ENCODE results near the gene FAM222B.
A peak's percentile ranks its signal among the peaks of the same experiment; 100 is the strongest.

Gene FAM222B, protein sequence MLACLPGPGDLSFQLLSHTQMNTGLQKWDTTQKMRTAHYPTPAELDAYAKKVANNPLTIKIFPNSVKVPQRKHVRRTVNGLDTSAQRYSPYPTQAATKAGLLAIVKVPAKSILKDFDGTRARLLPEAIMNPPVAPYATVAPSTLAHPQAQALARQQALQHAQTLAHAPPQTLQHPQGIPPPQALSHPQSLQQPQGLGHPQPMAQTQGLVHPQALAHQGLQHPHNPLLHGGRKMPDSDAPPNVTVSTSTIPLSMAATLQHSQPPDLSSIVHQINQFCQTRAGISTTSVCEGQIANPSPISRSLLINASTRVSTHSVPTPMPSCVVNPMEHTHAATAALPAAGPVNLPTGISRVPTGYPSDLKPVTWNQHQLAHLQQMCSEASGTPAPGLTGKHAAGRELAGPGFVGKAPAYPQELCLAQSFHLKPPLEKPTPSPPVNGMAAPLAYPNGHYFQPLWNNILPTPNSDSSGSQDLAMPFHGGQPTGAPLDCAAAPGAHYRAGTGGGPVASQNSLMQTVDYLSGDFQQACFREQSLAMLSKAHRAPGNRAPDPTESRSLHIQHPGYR

DNA sequence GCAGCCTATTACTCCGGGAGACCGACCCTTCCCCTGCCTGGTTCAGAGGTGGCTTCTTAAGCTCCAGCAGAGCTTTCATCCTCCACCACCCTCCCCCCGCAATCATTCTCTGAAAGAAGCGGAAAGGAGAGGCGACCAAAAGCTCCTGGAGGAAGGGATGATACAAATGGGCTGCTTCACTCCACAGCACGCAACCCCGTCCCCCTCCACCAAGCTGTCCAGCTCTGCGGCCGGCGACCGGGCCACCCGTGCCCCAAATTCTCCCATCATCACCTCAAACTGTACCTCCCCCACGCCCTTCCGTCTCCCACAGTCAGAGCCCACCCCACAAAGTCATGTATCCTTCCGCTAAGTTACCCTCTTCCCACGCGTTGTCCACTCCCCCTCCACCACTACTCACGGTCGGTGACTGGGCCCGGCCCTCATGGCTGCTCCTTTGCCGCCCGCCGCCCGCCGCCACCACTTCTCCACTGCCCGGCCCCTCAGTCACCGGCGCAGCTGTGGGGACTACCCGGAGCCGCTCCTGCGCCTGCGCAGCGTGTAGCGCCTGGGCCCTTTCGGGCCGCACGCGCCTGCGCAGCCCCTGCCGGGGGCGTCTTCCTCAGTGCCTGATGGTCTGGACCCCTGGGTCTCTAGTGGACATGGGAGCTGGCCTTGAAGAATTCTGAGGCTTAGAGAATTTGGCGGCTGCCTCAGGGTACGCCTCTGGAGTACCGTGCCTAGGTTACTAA lies at the start of gene FAM222B:
Gene FAM222B, minus strand, starts transcription at position 509 of the 731 bp plus-strand sequence. CDS start 76,123 bp downstream, outside the sequence.
- Histone ChIP-seq H3K27ac (ENCODE audit: low read length) (peak within 1 kb of the TSS; percentile 88), H3K36me3 (ENCODE audit: control insufficient read depth in 1 of 2, insufficient read depth in 2 of 2, low read length in 2 of 2) (no peaks in the 10 kb centered on the region), H3K4me3 (ENCODE audit: low read depth in 1 of 2, low read length in 2 of 2) (peak within 1 kb of the TSS; percentile 71 to 87), H3K4me1 (ENCODE audit: control insufficient read depth in 1 of 2, insufficient read depth in 2 of 2, low read length in 2 of 2) (peaks cover 0 to 6% of the 10 kb centered on the region in 2 donors), H3K9me3 (ENCODE audit: control insufficient read depth in 1 of 2, low read length in 2 of 2) (no peaks in the 10 kb centered on the region), H3K27me3 (ENCODE audit: low read depth, low read length) (no peaks in the 10 kb centered on the region)

DNA sequence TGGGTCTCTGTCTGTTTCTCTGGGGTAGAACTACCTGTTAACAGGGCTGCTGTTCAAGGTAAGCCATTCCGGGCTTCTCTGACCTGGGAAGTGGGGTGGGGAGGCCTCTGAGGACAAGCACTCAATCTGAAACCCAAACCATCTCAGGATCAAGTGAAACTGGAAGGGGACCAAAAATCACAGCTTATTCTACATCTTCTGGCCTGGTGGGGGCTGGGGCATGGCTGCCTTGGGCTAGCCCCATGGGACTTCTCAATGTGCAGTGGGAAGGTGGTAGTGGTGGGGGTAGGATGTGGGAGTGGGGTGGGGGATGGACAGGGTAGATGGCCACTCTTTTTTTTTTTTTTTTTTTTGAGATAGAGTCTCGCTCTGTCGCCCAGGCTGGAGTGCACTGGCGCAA lies 49.4 kb upstream of the FAM222B start:
- H3K9me3 ChIP-seq (ENCODE audit: control insufficient read depth in 1 of 2, low read length in 2 of 2): no peaks in the 10 kb centered on the region
- no peak overlapping the region for H3K27ac ChIP-seq (ENCODE audit: low read length)
- no peaks in the 10 kb centered on the region for H3K27me3 ChIP-seq (ENCODE audit: low read depth, low read length)
- peaks cover 7 to 16% of the 10 kb centered on the region in 2 donors for H3K4me1 ChIP-seq (ENCODE audit: control insufficient read depth in 1 of 2, insufficient read depth in 2 of 2, low read length in 2 of 2)
- peaks cover 9 to 10% of the 10 kb centered on the region in 2 donors for H3K36me3 ChIP-seq (ENCODE audit: control insufficient read depth in 1 of 2, insufficient read depth in 2 of 2, low read length in 2 of 2)
- no peak overlapping the region for H3K4me3 ChIP-seq (ENCODE audit: low read depth in 1 of 2, low read length in 2 of 2)

DNA sequence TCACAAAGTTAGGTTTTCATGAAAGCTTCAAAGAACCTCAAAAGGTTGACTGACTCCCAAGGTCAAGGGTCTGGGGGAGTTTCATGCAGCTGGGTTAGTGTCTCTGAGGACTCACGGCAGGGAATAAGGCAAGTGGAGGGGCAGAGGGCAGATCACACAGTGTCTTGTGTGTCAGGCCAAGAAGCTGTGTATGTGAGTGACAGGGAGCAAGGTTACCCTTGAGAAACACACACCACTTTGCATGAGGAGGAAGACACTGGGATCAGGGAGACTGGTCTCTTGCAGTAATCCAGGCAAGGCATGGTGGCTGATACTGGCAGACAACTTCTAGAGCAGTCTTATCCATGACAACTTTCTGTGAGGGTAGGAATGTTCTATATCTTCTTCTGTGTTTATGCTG lies 48.6 kb upstream of the FAM222B start:
- Histone ChIP-seq H3K4me1 (ENCODE audit: control insufficient read depth in 1 of 2, insufficient read depth in 2 of 2, low read length in 2 of 2) (peaks cover 4 to 10% of the 10 kb centered on the region in 2 donors), H3K4me3 (ENCODE audit: low read depth in 1 of 2, low read length in 2 of 2) (no peak overlapping the region), H3K9me3 (ENCODE audit: control insufficient read depth in 1 of 2, low read length in 2 of 2) (no peaks in the 10 kb centered on the region), H3K36me3 (ENCODE audit: control insufficient read depth in 1 of 2, insufficient read depth in 2 of 2, low read length in 2 of 2) (peaks cover 9 to 18% of the 10 kb centered on the region in 2 donors), H3K27me3 (ENCODE audit: low read depth, low read length) (no peaks in the 10 kb centered on the region), H3K27ac (ENCODE audit: low read length) (no peak overlapping the region)

DNA sequence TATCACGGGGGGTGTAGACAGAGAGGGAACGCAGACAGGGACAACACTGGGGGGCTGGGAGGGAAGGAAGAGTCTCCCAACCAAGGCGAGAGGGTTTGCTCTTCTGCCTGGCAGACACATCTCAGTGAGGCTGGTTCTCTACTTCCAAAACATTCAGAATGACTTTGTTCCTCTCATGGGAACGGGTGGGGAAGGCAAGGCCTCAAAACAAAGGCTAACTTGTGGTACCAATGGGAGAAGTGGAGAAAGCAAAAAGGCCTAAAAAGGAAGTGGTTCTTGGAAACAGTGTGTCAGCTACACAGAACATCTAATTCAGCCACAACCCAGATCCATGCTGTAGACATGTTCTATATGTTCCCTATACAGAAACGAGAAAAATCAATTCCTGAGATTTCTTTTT lies 47.4 kb upstream of the FAM222B start:
- H3K4me3 ChIP-seq (ENCODE audit: low read depth in 1 of 2, low read length in 2 of 2): no peak overlapping the region
- H3K9me3 ChIP-seq (ENCODE audit: control insufficient read depth in 1 of 2, low read length in 2 of 2): no peaks in the 10 kb centered on the region
- no peaks in the 10 kb centered on the region for H3K4me1 ChIP-seq (ENCODE audit: control insufficient read depth in 1 of 2, insufficient read depth in 2 of 2, low read length in 2 of 2)
- peaks cover 16 to 30% of the 10 kb centered on the region in 2 donors for H3K36me3 ChIP-seq (ENCODE audit: control insufficient read depth in 1 of 2, insufficient read depth in 2 of 2, low read length in 2 of 2)
- no peak overlapping the region for H3K27ac ChIP-seq (ENCODE audit: low read length)
- no peaks in the 10 kb centered on the region for H3K27me3 ChIP-seq (ENCODE audit: low read depth, low read length)

DNA sequence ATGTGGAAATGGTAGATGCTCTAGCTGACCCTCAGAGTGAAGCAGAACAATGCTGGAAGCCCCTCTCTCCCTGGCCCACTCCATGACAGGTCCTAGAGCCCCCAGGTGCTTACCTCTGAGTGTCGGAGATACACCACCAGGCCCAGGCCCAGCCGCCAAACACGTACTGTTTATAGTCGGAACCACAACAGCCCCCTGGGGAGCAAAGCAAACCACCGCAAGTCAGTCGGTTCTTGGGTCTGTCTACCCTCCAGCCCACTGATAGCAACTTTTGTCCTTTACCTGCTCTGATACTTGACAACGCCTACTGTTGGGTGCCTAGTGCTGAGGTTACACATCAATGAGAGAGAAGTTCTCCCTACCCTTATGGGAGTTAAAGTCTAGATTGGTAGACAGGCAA lies 46.2 kb upstream of the FAM222B start:
- Histone ChIP-seq H3K27ac (ENCODE audit: low read length) (no peak overlapping the region), H3K9me3 (ENCODE audit: control insufficient read depth in 1 of 2, low read length in 2 of 2) (no peaks in the 10 kb centered on the region), H3K4me1 (ENCODE audit: control insufficient read depth in 1 of 2, insufficient read depth in 2 of 2, low read length in 2 of 2) (no peaks in the 10 kb centered on the region), H3K36me3 (ENCODE audit: control insufficient read depth in 1 of 2, insufficient read depth in 2 of 2, low read length in 2 of 2) (peaks cover 19 to 42% of the 10 kb centered on the region in 2 donors), H3K4me3 (ENCODE audit: low read depth in 1 of 2, low read length in 2 of 2) (no peak overlapping the region), H3K27me3 (ENCODE audit: low read depth, low read length) (no peaks in the 10 kb centered on the region)

DNA sequence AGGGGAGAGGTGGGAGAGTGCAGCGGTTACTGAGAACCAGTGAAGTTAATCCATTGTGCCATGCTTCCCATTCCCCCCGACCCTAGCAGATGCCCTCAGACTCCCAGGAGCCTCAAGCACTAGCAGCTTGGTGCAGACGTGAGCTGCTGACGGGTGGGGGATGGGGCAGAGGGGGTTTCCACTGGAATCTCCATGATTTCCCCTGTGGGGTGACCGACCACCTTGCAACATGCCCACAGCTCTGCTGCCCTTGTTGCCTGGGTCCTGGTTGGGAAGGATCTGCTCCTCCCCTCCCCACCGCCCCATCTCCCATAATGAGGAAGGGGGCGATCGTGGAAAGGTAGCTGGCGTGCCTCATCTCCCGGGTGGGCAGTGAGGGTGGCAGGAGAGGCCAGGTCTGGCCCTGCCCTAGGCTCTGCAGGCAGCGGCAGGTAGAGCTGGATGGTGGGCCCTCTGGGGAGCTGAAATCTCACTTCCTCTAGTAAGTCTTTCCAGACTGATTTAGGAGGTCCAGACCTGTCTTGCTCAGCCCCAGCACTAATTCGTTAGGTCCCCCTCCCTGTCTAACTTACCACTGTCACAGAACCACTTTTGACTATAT lies 45.4 kb upstream of the FAM222B start:
- H3K27ac ChIP-seq (ENCODE audit: low read length): no peak overlapping the region
- peaks cover 19 to 49% of the 10 kb centered on the region in 2 donors for H3K36me3 ChIP-seq (ENCODE audit: control insufficient read depth in 1 of 2, insufficient read depth in 2 of 2, low read length in 2 of 2)

DNA sequence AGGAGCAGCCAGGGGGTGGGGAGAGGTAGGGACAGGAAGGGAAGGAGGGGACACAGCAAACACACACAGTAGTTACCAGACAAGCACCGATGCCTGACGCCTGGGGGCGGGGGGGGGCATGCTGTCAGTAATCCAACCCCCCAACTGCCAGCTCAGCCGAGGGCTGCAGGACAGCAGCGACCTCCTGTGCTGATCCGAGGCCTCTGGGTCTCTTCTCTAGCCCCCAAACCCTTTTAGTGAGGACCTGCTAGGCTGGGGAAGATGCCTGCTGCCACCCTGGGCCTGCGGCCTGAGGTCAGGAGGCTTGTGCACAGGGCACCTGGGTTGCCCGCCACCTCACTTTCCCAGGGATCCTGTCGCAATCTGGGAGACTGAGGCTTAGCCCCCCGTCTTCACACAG lies 43.4 kb upstream of the FAM222B start:
- no peak overlapping the region for H3K4me3 ChIP-seq (ENCODE audit: low read depth in 1 of 2, low read length in 2 of 2)
- H3K27ac ChIP-seq (ENCODE audit: low read length): no peak overlapping the region

More for the DNA sequence above, 45.4 kb upstream of the FAM222B start:
- H3K27me3 ChIP-seq (ENCODE audit: low read depth, low read length): no peaks in the 10 kb centered on the region
- H3K4me3 ChIP-seq (ENCODE audit: low read depth in 1 of 2, low read length in 2 of 2): no peak overlapping the region
- H3K4me1 ChIP-seq (ENCODE audit: control insufficient read depth in 1 of 2, insufficient read depth in 2 of 2, low read length in 2 of 2): no peaks in the 10 kb centered on the region
- no peaks in the 10 kb centered on the region for H3K9me3 ChIP-seq (ENCODE audit: control insufficient read depth in 1 of 2, low read length in 2 of 2)

DNA sequence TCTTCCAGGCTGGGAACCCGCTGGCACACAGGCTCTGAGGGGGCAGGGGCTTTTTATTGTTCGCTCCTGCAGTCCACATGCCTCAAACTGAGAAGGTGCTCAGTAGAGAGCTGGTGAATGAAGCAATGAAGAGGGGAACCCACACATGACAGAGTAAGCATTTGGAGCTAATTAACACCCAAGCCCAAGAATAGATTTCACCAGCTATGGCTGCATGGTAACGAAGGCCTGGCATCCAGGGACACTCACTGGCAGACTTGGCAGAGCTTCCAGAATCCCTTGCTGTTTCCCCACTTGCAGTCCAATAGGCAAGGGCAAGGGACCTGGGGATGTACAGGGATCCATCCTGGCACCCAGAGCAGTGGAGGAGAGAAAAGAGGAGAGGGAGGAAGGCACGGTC lies 42.8 kb upstream of the FAM222B start:
- H3K4me1 ChIP-seq (ENCODE audit: control insufficient read depth in 1 of 2, insufficient read depth in 2 of 2, low read length in 2 of 2): no peaks in the 10 kb centered on the region
- H3K36me3 ChIP-seq (ENCODE audit: control insufficient read depth in 1 of 2, insufficient read depth in 2 of 2, low read length in 2 of 2): peaks cover 37 to 75% of the 10 kb centered on the region in 2 donors
- H3K4me3 ChIP-seq (ENCODE audit: low read depth in 1 of 2, low read length in 2 of 2): no peak overlapping the region
- no peaks in the 10 kb centered on the region for H3K27me3 ChIP-seq (ENCODE audit: low read depth, low read length)
- no peaks in the 10 kb centered on the region for H3K9me3 ChIP-seq (ENCODE audit: control insufficient read depth in 1 of 2, low read length in 2 of 2)
- no peak overlapping the region for H3K27ac ChIP-seq (ENCODE audit: low read length)

More for the DNA sequence above, 43.4 kb upstream of the FAM222B start:
- Histone ChIP-seq H3K9me3 (ENCODE audit: control insufficient read depth in 1 of 2, low read length in 2 of 2) (no peaks in the 10 kb centered on the region), H3K4me1 (ENCODE audit: control insufficient read depth in 1 of 2, insufficient read depth in 2 of 2, low read length in 2 of 2) (no peaks in the 10 kb centered on the region), H3K36me3 (ENCODE audit: control insufficient read depth in 1 of 2, insufficient read depth in 2 of 2, low read length in 2 of 2) (peaks cover 31 to 70% of the 10 kb centered on the region in 2 donors), H3K27me3 (ENCODE audit: low read depth, low read length) (no peaks in the 10 kb centered on the region)

DNA sequence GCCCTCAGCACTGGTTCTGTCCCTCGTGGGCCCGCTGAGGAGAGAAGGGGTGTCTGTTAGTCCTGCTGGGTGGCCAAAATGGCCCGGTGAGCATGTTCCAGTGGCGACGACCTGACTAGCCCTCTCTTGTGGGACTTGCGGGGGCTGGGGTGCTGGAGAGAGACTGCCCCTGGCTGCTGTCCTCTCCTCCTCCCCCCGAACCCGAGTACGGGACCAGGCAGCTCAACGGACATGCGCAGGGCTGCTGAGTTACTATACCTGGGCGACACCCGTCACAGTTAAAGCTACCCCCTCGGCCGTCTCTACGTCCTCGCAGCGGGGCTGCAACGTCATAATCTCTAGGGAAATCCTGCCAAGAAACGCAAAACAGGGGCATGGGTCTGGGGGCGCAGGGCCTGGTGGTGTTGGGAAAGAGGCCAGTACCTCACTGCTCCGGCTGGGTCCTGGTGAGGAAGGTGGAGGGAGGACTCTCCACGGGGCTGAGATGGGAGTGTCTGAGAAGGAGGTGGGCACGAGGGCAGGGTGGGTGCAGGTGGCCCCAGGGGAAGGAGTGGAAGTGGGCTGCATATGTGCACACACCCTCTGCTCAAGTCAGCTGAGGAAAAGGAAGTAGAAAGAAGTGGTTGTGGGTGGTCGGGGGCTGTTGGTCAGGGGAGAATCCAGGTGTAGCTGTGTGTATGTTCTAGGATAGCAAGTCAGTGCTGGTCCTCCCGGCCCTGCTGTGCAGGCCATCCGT lies 41.5 kb upstream of the FAM222B start:
- peaks cover 49 to 88% of the 10 kb centered on the region in 2 donors for H3K36me3 ChIP-seq (ENCODE audit: control insufficient read depth in 1 of 2, insufficient read depth in 2 of 2, low read length in 2 of 2)
- H3K27me3 ChIP-seq (ENCODE audit: low read depth, low read length): no peaks in the 10 kb centered on the region
- no peak overlapping the region for H3K27ac ChIP-seq (ENCODE audit: low read length)
- H3K9me3 ChIP-seq (ENCODE audit: control insufficient read depth in 1 of 2, low read length in 2 of 2): no peaks in the 10 kb centered on the region
- no peak overlapping the region for H3K4me3 ChIP-seq (ENCODE audit: low read depth in 1 of 2, low read length in 2 of 2)
- H3K4me1 ChIP-seq (ENCODE audit: control insufficient read depth in 1 of 2, insufficient read depth in 2 of 2, low read length in 2 of 2): no peaks in the 10 kb centered on the region

DNA sequence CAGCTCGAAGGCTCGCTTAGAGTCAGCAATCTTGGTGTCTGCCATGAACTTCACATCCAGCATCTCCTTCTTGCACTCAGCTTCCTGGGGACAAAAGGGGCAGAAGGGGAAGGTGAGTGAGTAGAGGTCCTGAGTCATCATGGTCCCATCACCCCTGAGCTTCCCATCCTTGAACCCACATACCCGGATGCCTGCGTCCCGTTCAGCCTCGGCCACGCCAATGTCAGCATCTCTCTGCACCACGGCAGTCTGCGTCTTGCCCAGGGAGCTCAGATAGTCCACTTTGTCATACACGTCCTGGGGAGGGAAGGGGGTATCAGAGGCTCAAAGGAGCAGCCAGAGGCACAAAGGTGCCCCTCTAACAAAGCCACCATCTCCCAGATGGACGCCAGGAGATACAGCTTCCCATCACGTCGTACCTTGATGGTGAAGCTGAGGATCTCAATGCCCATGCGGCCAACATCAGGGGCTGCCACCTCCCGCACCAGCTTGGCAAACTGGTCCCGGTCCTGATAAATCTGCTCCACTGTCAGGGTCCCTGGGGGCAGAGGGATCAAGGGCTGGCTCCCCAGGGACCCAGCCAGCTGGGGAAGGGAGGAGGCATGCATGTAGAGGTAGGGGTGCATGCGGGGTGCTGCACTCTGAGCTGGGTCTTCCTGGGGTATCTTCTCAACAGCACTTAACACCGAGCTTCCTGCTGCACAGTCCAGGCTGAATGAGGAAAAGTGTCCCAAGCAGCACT lies 39.7 kb upstream of the FAM222B start:
- no peak overlapping the region for H3K4me3 ChIP-seq (ENCODE audit: low read depth in 1 of 2, low read length in 2 of 2)
- H3K27ac ChIP-seq (ENCODE audit: low read length): no peak overlapping the region
- H3K9me3 ChIP-seq (ENCODE audit: control insufficient read depth in 1 of 2, low read length in 2 of 2): no peaks in the 10 kb centered on the region
- peaks cover 56 to 81% of the 10 kb centered on the region in 2 donors for H3K36me3 ChIP-seq (ENCODE audit: control insufficient read depth in 1 of 2, insufficient read depth in 2 of 2, low read length in 2 of 2)
- H3K4me1 ChIP-seq (ENCODE audit: control insufficient read depth in 1 of 2, insufficient read depth in 2 of 2, low read length in 2 of 2): no peaks in the 10 kb centered on the region
- H3K27me3 ChIP-seq (ENCODE audit: low read depth, low read length): no peaks in the 10 kb centered on the region

All from muscle layer of duodenum (tissue), 2 donors.